A673 (cell line): Measurements from ENCODE around the gene POFUT1.

Source experiments
- EZH2 ChIP-seq: fragments of 200-600 bp; sonication (generic); IDR thresholded peaks from 2 replicates; pipeline ENCODE4 v1.6.1; 2017; ENCODE audit warnings: borderline replicate concordance, low read depth, mild to moderate bottlenecking, mixed read lengths, antibody characterized with exemption, low read length; ENCODE audit not compliant: poor library complexity, severe bottlenecking
- TF ChIP-seq, protein P1 (sequence below): fragments of 300-800, 200-600 bp; sonication (generic); conservative IDR thresholded peaks from 2 replicates; pipeline ENCODE4 v1.5.1; 2017; ENCODE audit warnings: low read depth, mild to moderate bottlenecking, antibody characterized with exemption, low read length, moderate library complexity, mixed read lengths

GRCh38 chr20:32282461-32282860, 74.8 kb downstream of the POFUT1 start:
- TF ChIP-seq, protein P1, sequence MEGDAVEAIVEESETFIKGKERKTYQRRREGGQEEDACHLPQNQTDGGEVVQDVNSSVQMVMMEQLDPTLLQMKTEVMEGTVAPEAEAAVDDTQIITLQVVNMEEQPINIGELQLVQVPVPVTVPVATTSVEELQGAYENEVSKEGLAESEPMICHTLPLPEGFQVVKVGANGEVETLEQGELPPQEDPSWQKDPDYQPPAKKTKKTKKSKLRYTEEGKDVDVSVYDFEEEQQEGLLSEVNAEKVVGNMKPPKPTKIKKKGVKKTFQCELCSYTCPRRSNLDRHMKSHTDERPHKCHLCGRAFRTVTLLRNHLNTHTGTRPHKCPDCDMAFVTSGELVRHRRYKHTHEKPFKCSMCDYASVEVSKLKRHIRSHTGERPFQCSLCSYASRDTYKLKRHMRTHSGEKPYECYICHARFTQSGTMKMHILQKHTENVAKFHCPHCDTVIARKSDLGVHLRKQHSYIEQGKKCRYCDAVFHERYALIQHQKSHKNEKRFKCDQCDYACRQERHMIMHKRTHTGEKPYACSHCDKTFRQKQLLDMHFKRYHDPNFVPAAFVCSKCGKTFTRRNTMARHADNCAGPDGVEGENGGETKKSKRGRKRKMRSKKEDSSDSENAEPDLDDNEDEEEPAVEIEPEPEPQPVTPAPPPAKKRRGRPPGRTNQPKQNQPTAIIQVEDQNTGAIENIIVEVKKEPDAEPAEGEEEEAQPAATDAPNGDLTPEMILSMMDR = no peak
- no peak for TF ChIP-seq EZH2
